SK-N-SH (cell line): ENCODE measurements around the gene CUX1.

ENCODE experiments used
- CHD2 ChIP-seq: fragments of 150-350 bp; IDR thresholded peaks from 2 replicates; pipeline ENCODE4 v1.6.1; 2018; ENCODE audit warnings: low read length; ENCODE audit not compliant: partially characterized antibody
- CTCF ChIP-seq: fragments of 200-600 bp; sonication (generic); IDR thresholded peaks from 2 replicates; pipeline ENCODE4 v1.6.1; 2017; ENCODE audit warnings: antibody characterized with exemption, mild to moderate bottlenecking, moderate library complexity
- EP300 ChIP-seq, 2 experiments: IDR thresholded peaks; 2 replicates each; pipeline versions ENCODE4 v1.4.0 to v1.6.1; 2012; ENCODE audit warnings: borderline replicate concordance in 1 of 2, low read depth in 1 of 2, low read length in 1 of 2
- FOXM1 ChIP-seq: IDR thresholded peaks from 2 replicates; pipeline ENCODE4 v1.4.0; 2012; ENCODE audit warnings: low read depth, mild to moderate bottlenecking
- NFIC ChIP-seq: IDR thresholded peaks from 2 replicates; pipeline ENCODE4 v1.4.0; 2012; ENCODE audit warnings: borderline replicate concordance
- RCOR1 ChIP-seq: fragments of 150-350 bp; IDR thresholded peaks from 2 replicates; pipeline ENCODE4 v1.6.1; 2017; ENCODE audit warnings: antibody characterized with exemption, low read length
- TAF1 ChIP-seq: IDR thresholded peaks from 2 replicates; pipeline ENCODE4 v1.6.1; 2012; ENCODE audit warnings: low read depth, mild to moderate bottlenecking, low read length, moderate library complexity, borderline replicate concordance
- USF2 ChIP-seq: fragments of 150-350 bp; IDR thresholded peaks from 2 replicates; pipeline ENCODE4 v1.6.1; 2017; ENCODE audit warnings: antibody characterized with exemption, low read length, low read depth, borderline replicate concordance

- TF ChIP-seq EP300 (IDR thresholded peaks at IDR 0.05; ENCODE audit: borderline replicate concordance in 1 of 2, low read depth in 1 of 2, low read length in 1 of 2) (no peak), CTCF (no peak), RCOR1 (0 out of 2 replicates have a peak, but pooled peaks have one; percentile 13), FOXM1 (no peak), USF2 (no peak), CHD2 (no peak), NFIC (no peak), TAF1 (no peak)
Measured at GRCh38 chr7:101987494-101987893, 170.1 kb downstream of the CUX1 start.
